Measurements from ENCODE around the gene ZNF221. TPM values are rescaled to one million over a fixed set of nuclear protein-coding genes. Genes with fewer than 3 reads are reported as not detected.

Gene ZNF221
- total RNA-seq, 4 donors from 2014 or later: 5.9 to 17.2 (median 9.9) TPM

- Histone ChIP-seq H3K4me1 (no peaks in the 10 kb centered on the region), H3K36me3 (peaks cover 78 to 81% of the 10 kb centered on the region in 2 donors), H3K27me3 (no peaks in the 10 kb centered on the region), H3K4me3 (replicated peaks in 1 of 3) (no peak overlapping the region), H3K9me3 (no peaks in the 10 kb centered on the region), H3K27ac (no peak overlapping the region)
- intact Hi-C loops (cut with DNase I): no loop called here
- DNase-seq: no peak
- TF ChIP-seq CTCF (IDR thresholded peaks at IDR 0.05): no peak
- TF ChIP-seq POLR2A (IDR thresholded peaks at IDR 0.05): no peak
Measured at GRCh38 chr19:43923875-43924274, 27.2 kb upstream of the ZNF221 start.

GRCh38 chr19:43928820-43929219 lies 22.2 kb upstream of the ZNF221 start:
- no peaks in the 10 kb centered on the region for H3K27me3 ChIP-seq
- no peak for DNase-seq
- no peak overlapping the region for H3K4me3 ChIP-seq (replicated peaks in 1 of 3)
- no peak overlapping the region for H3K27ac ChIP-seq
- H3K36me3 ChIP-seq: peaks cover 62 to 70% of the 10 kb centered on the region in 2 donors
- no peaks in the 10 kb centered on the region for H3K9me3 ChIP-seq
- intact Hi-C loops (cut with DNase I): no loop called here
- peaks cover 1 to 10% of the 10 kb centered on the region in 2 donors for H3K4me1 ChIP-seq
- WGBS, 2 donors: 92 to 97% methylated on average over 5 of the region's 5 CpGs
- no peak for TF ChIP-seq POLR2A (IDR thresholded peaks at IDR 0.05)
- no peak for TF ChIP-seq CTCF (IDR thresholded peaks at IDR 0.05)

GRCh38 chr19:43934055-43934984 lies 16.7 kb upstream of the ZNF221 start:
- peaks cover 8 to 15% of the 10 kb centered on the region in 2 donors for H3K4me1 ChIP-seq
- TF ChIP-seq POLR2A (IDR thresholded peaks at IDR 0.05): no peak
- TF ChIP-seq CTCF (IDR thresholded peaks at IDR 0.05): peak in 1 of 6 experiments; percentile 5
- no peaks in the 10 kb centered on the region for H3K9me3 ChIP-seq
- no peaks in the 10 kb centered on the region for H3K27me3 ChIP-seq
- H3K27ac ChIP-seq: peak overlapping the region; percentile 40 to 81 (median 69)
- no peak for DNase-seq
- peaks cover 25 to 31% of the 10 kb centered on the region in 2 donors for H3K36me3 ChIP-seq
- peak overlapping the region in 2 of 3 donors; percentile 32 to 44 for H3K4me3 ChIP-seq (replicated peaks in 1 of 3)
- 11 to 13% methylated on average over 15 of the region's 15 CpGs for WGBS, 2 donors
- intact Hi-C loops (cut with DNase I): no loop called here

- WGBS, 2 donors: 0 to 1% methylated on average over 36 of the region's 42 CpGs
- Histone ChIP-seq H3K4me3 (replicated peaks in 1 of 3) (peak within 1 kb of the TSS; percentile 17 to 44 (median 32)), H3K27me3 (no peaks in the 10 kb centered on the region), H3K36me3 (peaks cover 17 to 23% of the 10 kb centered on the region in 2 donors), H3K9me3 (no peaks in the 10 kb centered on the region), H3K4me1 (peaks cover 8 to 15% of the 10 kb centered on the region in 2 donors), H3K27ac (peak within 1 kb of the TSS; percentile 40 to 81 (median 69))
- peak; percentile 87 to 89 for DNase-seq
- TF ChIP-seq POLR2A (IDR thresholded peaks at IDR 0.05): peak in 1 of 2 donors; percentile 49
- no peak for TF ChIP-seq CTCF (IDR thresholded peaks at IDR 0.05)
- intact Hi-C loops (cut with DNase I): no loop called here
Measured at GRCh38 chr19:43934985-43935708, 15.9 kb upstream of the ZNF221 start, which contains the start of gene ZNF45. Gene ZNF45 (minus strand): TSS chr19:43935282. CDS start chr19:43922185, 13,097 bp downstream.

Measured in thyroid gland (tissue), 4 donors.